Effector memory CD4-positive, alpha-beta T cell (primary cell): Measurements from ENCODE around the gene ASTN2.

ENCODE experiments used
- DNase-seq, 3 donors: peaks; one replicate each; pipeline ENCODE4 v3.0.0-alpha.2; 2020
- H3K27ac ChIP-seq: 2 replicates; pipeline ENCODE4 v1.7.0; 2013; ENCODE audit warnings: mild to moderate bottlenecking, low read length, moderate library complexity; ENCODE audit not compliant: insufficient read depth, poor library complexity, severe bottlenecking
- H3K27me3 ChIP-seq: replicated peaks from 2 replicates; pipeline ENCODE4 v1.7.0; 2013; ENCODE audit warnings: mild to moderate bottlenecking, low read length; ENCODE audit not compliant: insufficient read depth, control insufficient read depth, poor library complexity, severe bottlenecking
- H3K36me3 ChIP-seq: 2 replicates; pipeline ENCODE4 v1.7.0; 2013; ENCODE audit warnings: mild to moderate bottlenecking, low read length, moderate library complexity; ENCODE audit not compliant: control insufficient read depth, insufficient read depth
- H3K4me1 ChIP-seq: 2 replicates; pipeline ENCODE4 v1.7.0; 2013; ENCODE audit warnings: low read length, mild to moderate bottlenecking; ENCODE audit not compliant: control insufficient read depth, insufficient read depth, poor library complexity, severe bottlenecking
- H3K4me3 ChIP-seq: 2 replicates; pipeline ENCODE4 v1.7.0; 2013; ENCODE audit warnings: low read length, low read depth, mild to moderate bottlenecking; ENCODE audit not compliant: insufficient read depth, poor library complexity, severe bottlenecking
- H3K9me3 ChIP-seq: 2 replicates; pipeline ENCODE4 v1.7.0; 2013; ENCODE audit warnings: mild to moderate bottlenecking, low read length, moderate library complexity; ENCODE audit not compliant: control insufficient read depth

Gene ASTN2

DNA sequence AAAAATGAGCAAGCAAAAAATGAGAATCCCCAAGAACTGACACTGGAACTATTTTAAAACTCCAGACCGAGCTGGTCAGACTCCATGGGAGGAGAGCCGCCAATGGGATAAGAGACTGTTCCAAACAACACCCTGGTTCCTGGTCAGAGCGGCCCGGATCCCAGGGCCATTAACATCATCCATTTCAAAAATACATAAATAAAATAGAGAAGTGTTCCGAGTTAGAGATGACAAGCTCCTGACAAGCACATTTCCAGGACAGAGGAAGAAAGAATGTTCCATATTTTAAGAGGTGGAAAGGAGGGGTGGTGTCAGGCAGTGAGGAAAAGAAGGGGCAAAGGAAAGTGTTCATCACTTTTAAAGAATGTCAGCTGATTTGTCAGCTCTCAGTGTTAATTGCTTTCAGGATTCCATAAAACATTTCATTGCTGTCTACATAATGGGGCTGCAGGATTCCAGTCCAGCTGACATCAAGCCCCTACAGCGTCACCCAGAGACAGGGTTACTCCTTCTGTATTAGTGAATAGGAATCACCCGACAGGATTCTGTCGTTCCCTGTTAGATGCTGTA, 930.3 kb downstream of the ASTN2 start:
- Histone ChIP-seq H3K27me3 (no peaks in the 10 kb centered on the region), H3K27ac (no peak overlapping the region), H3K36me3 (no peaks in the 10 kb centered on the region), H3K4me3 (no peak overlapping the region), H3K9me3 (no peaks in the 10 kb centered on the region), H3K4me1 (no peaks in the 10 kb centered on the region)
- DNase-seq: no peak

DNA sequence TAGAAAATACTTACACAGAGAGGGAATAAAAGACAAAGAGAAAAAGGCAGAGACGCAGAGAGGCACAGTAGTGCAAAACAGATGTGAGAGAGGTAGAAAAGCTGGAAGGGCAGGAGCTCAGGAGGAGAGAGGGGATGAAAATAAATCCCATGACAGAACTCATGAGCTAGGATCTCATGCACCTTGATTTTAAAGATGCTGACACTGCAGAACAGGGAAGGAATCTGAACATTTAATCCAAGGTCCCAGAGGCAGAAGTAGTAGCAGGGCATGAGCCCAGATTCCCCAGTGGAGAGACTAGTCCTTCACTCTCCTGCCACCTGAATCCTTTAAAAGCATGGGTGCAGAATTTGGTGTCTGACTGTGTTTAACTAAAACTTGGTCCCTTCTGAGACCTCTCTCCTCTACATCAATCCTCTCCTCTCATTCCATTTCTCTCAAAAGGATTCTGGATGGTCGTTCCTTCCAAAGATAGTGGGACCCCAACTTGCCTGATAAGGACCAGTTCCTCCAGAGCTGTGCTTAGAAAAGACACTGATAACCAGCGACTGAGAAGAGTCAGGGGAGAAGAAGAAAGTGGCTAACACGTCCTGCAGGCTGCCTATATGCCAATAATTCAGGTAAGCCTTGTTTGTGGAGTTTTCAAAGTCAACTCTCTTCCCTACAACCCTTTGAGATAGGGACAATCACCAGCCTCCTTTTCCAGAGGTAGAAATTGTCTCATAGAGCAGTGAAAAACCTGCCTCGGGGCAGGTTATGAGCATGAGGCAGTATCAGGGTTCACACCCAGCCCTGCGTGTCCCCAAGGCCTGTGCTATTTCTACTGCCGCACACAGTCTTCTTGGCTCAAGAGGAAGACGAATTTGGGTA, 931.0 kb downstream of the ASTN2 start:
- no peak overlapping the region for H3K27ac ChIP-seq
- no peaks in the 10 kb centered on the region for H3K27me3 ChIP-seq
- no peaks in the 10 kb centered on the region for H3K36me3 ChIP-seq
- no peak for DNase-seq
- no peak overlapping the region for H3K4me3 ChIP-seq
- H3K9me3 ChIP-seq: no peaks in the 10 kb centered on the region
- H3K4me1 ChIP-seq: no peaks in the 10 kb centered on the region

DNA sequence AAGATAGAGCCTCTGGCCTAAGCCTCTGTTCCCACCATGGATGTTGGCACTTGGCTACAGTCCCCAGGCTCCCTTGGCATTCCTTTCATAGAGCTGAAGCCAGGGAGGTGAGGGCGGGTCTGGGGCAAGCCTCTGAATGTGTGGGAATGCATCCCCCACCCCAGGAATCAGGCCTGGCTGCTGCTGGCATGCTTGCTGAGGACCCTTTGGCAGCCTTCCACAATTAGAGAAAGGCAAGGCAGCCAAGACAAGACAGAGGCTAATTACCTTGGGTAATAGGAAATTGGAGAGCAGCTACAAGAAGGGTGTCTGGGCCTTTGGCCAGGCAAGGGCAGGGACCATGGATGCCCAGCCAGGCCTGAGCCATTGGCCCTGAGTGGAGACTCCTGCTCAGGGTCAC, 932.1 kb downstream of the ASTN2 start:
- H3K27ac ChIP-seq: no peak overlapping the region
- H3K4me3 ChIP-seq: no peak overlapping the region
- H3K4me1 ChIP-seq: no peaks in the 10 kb centered on the region
- no peaks in the 10 kb centered on the region for H3K9me3 ChIP-seq
- no peaks in the 10 kb centered on the region for H3K27me3 ChIP-seq
- DNase-seq: no peak
- H3K36me3 ChIP-seq: no peaks in the 10 kb centered on the region

DNA sequence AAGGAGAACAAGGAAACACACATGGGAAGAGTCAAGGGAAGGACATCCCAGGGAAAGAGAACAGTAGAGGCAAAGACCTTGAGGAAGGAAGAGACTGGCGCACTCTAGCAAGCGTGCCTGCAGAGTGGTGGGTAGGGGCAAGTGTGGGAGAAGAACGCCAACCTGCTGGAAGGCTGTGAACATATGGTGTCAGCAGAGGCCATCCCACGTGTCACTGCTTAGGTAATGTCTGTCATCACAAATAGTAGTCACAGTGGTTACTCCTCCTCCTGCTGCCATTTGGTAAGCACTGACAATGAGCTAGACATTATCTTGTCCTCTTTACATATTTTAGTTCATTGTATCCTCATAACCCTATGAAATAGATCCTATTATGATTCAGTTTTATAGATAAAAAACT, 934.2 kb downstream of the ASTN2 start:
- no peak overlapping the region for H3K27ac ChIP-seq
- no peak overlapping the region for H3K4me3 ChIP-seq
- H3K36me3 ChIP-seq: no peaks in the 10 kb centered on the region
- H3K27me3 ChIP-seq: no peaks in the 10 kb centered on the region
- H3K4me1 ChIP-seq: no peaks in the 10 kb centered on the region
- no peaks in the 10 kb centered on the region for H3K9me3 ChIP-seq
- DNase-seq: no peak

DNA sequence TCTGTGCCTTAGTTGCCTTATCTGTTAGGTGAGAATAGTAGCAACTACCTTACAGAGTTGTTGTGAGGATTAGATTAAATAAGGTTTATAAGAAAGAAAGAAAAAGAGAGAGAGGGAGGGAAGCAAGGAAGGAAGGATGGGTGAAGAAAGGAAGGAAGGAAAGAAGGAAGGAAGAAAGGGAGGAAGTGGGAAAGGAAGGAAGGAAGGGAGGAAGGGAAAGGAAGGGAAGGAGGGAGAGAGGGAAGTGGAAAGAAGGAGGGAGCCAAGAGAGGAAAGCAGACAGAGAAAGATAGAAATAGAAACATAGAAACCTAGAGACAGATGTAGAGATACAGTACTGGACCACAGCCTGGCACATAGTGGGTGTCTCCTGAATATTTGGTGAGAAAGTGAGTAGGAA, 934.9 kb downstream of the ASTN2 start:
- no peaks in the 10 kb centered on the region for H3K9me3 ChIP-seq
- H3K4me3 ChIP-seq: no peak overlapping the region
- H3K4me1 ChIP-seq: no peaks in the 10 kb centered on the region
- no peaks in the 10 kb centered on the region for H3K36me3 ChIP-seq
- DNase-seq: no peak
- H3K27ac ChIP-seq: no peak overlapping the region
- no peaks in the 10 kb centered on the region for H3K27me3 ChIP-seq

DNA sequence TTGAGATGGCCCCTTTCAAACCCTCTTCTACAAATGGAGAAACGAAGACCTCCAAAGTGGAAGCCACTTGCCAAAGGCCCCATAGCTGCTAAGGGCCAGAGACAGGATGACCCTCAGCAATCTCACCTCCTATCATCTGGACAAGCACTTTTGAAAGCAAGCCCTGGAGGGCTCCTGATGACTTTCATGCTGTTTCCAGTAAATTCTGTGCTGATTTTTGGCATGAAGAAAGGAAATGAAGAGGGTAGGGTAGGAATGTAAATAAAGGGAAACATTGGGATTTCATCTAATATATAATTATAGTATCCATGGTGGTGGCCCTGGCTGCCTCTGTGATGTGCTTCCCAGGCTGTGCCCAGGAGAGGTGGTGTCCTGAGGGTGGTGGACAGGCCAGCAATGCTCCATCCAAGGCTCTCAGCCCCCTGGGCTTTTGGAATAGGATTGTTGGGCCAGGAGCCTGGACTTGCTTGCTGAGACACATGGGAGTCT, 935.8 kb downstream of the ASTN2 start:
- Histone ChIP-seq H3K27ac (no peak overlapping the region), H3K4me1 (no peaks in the 10 kb centered on the region), H3K4me3 (no peak overlapping the region), H3K36me3 (no peaks in the 10 kb centered on the region), H3K9me3 (no peaks in the 10 kb centered on the region), H3K27me3 (no peaks in the 10 kb centered on the region)
- no peak for DNase-seq

DNA sequence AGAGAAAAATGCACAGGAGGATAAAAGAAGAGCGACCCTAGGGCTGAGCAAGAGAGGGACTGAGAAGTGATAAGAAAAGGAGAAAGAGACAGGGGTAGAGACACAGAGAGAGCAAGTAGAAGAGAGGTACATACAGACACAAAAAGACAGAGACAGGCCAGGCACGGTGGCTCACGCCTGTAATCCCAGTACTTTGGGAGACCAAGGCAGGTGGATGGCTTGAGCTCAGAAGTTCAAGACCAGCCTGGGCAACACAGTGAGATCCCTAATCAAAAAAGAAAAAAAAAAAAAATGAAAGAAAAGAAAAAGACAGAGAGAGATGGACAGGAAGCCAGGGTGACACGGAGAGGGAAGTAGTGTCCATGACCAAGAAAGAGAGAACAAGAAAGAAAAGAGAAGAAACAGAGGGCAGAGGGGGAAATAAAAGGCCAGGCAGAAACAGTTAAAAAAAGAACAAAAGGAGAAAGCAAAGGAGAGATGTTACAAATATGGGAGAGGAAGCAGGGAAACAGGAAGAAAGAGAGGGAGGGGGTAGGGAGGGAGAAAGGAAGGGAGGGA, 937.2 kb downstream of the ASTN2 start:
- H3K4me1 ChIP-seq: no peaks in the 10 kb centered on the region
- H3K27me3 ChIP-seq: no peaks in the 10 kb centered on the region
- H3K27ac ChIP-seq: no peak overlapping the region
- H3K4me3 ChIP-seq: no peak overlapping the region
- no peak for DNase-seq
- no peaks in the 10 kb centered on the region for H3K36me3 ChIP-seq
- no peaks in the 10 kb centered on the region for H3K9me3 ChIP-seq

DNA sequence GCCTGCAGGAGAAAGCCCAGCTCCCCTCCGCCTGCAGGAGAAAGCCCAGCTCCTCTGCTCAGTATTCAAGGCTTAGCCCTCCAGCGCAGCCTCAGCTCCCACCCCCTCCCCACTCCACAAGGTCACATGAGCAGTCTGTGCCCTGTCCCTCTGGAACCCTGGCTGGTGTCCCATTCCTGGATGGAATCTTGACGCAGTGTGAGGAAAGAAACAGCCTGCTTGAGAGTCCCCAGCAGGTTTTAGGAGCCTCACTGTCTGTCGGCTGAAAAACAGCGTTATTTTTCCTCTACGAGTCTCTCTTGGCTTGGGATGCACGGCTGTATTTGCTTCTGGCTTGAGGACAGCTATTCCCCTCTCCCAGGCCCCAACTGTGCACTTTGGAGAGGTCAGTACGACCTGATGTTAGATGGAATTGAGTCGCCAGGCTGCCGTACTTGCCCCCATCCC, 937.9 kb downstream of the ASTN2 start:
- Histone ChIP-seq H3K27ac (no peak overlapping the region), H3K4me3 (no peak overlapping the region), H3K4me1 (no peaks in the 10 kb centered on the region), H3K9me3 (no peaks in the 10 kb centered on the region), H3K27me3 (no peaks in the 10 kb centered on the region), H3K36me3 (no peaks in the 10 kb centered on the region)
- DNase-seq: no peak

DNA sequence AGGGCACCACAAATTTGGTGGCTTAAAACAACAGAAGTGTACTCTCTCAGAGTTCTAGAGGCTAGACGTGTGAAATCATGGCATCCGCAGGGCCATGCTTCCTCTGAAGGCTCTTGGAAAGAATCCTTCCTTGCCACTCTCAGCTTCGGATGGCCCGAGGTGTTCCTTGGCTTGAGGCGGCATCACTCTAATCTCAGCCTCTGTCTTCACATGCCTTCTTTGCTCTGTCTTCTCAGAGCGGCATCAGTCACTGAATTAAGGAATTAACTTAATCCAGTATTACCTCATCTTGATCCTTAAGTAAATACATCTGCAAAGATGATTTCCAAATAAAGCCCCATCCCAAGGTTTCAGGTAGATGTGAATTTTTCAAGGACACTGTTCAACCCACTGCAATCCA, 938.9 kb downstream of the ASTN2 start:
- DNase-seq: no peak
- no peaks in the 10 kb centered on the region for H3K36me3 ChIP-seq

DNA sequence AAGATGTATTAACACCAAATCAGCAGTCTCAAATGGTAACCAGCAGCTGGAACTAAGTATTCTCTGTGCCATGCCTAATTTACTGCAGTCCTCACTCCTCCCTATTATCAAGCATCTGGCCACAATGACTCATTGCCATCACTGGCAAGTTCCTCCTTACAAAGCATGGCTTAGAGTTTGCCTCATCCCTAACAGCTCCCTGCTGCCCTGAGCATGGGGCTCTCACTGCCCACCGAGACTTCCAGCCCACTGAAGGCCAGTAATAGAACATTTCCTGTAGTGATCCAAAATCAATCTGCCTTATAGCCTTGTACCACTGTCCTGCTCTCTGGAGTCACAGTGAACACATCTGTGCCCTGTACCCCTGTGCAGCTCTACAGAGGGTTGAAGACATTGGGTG, 939.7 kb downstream of the ASTN2 start:
- Histone ChIP-seq H3K27ac (no peak overlapping the region), H3K9me3 (no peaks in the 10 kb centered on the region)

More for the DNA sequence above, 938.9 kb downstream of the ASTN2 start:
- no peaks in the 10 kb centered on the region for H3K9me3 ChIP-seq
- no peaks in the 10 kb centered on the region for H3K27me3 ChIP-seq
- H3K27ac ChIP-seq: no peak overlapping the region
- no peaks in the 10 kb centered on the region for H3K4me1 ChIP-seq
- H3K4me3 ChIP-seq: no peak overlapping the region

More for the DNA sequence above, 939.7 kb downstream of the ASTN2 start:
- Histone ChIP-seq H3K27me3 (no peaks in the 10 kb centered on the region), H3K4me1 (no peaks in the 10 kb centered on the region), H3K4me3 (no peak overlapping the region), H3K36me3 (no peaks in the 10 kb centered on the region)
- DNase-seq: no peak
